ENCODE results near the gene ELP6. TPM values are rescaled to one million over a fixed set of nuclear protein-coding genes. Genes with fewer than 3 reads are reported as not detected.

Gene ELP6
- total and polyA plus RNA-seq, 9 of the 15 experiments (the other 6 are each of a cell fraction or from before 2014, with no cell fraction given), result 76.9 to 198 (median 83.3) TPM

DNA sequence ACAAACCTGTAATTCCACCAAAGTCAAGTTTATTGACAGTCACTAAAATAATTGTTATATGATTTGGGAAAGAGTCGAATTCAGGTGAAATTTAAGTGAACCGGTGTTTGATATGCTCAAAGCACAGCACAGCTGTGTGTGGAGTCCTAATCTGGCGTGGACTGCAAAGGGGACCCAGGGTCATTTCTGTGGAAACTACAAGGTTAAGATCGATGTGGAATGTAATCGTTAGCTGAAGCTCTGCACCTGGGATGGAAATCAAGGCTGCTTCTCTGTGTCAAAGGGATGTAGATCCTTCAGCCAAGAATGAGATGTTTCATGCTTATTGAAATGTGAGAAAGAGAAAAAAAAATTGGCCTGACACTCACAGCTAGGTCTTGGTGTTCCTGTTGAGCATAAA, 1.6 kb upstream of the ELP6 start:
- H2AFZ ChIP-seq (ENCODE audit: low read depth, low read length), result peak overlapping the region; percentile 88
- ChIA-PET POLR2A (interaction anchor here (0.7 to 1.0 kb wide), 2 partner anchors 13 to 124 kb away, joined by 3 read pairs; no protein-coding TSS in a partner anchor), CTCF (ENCODE audit: low intra/inter-chr PET ratio) (no interaction called here)
- BruUV-seq (replicated peaks), result no TSS peak
- H3K79me2 ChIP-seq (ENCODE audit: control insufficient read depth, insufficient read depth, low read length), result peaks cover 31% of the 10 kb centered on the region
- H3K9me3 ChIP-seq (replicated peaks; ENCODE audit: control insufficient read depth, insufficient read depth, low read depth, low read length), result no peaks in the 10 kb centered on the region
- peaks cover 3% of the 10 kb centered on the region for H3K9me1 ChIP-seq (ENCODE audit: control insufficient read depth, insufficient read depth, low read length)
- in situ Hi-C loops (cut with MboI), result loop anchor here (5.0 kb wide), 1 partner anchor 272 kb away; no protein-coding TSS in a partner anchor
- no peak overlapping the region for H3K4me3 ChIP-seq
- 68% methylated on average over 5 of the region's 5 CpGs for WGBS (ENCODE audit: insufficient coverage, low coverage, missing lambda C conversion rate)
- intact Hi-C loops (cut with micrococcal nuclease), result no loop called here
- TF ChIP-seq ZNF224 (CRISPR knock-in tag; IDR thresholded peaks at IDR 0.05) (no peak), PCBP2 (IDR thresholded peaks at IDR 0.05; ENCODE audit: low read depth, low read length, poor library complexity, severe bottlenecking) (no peak), HNRNPUL1 (IDR thresholded peaks at IDR 0.05; ENCODE audit: low read length) (no peak), HDAC8 (tag; IDR thresholded peaks at IDR 0.05) (no peak), FOSL1 (tag; conservative IDR thresholded peaks at IDR 0.05) (no peak), ZNF253 (CRISPR knock-in tag; conservative IDR thresholded peaks at IDR 0.05) (no peak), HDAC1 (IDR thresholded peaks at IDR 0.05) (no peak), MTA2 (IDR thresholded peaks at IDR 0.05; ENCODE audit: low read depth) (no peak)
- TF ChIP-seq, protein P1, sequence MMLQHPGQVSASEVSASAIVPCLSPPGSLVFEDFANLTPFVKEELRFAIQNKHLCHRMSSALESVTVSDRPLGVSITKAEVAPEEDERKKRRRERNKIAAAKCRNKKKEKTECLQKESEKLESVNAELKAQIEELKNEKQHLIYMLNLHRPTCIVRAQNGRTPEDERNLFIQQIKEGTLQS (IDR thresholded peaks at IDR 0.05), result no peak
- TF ChIP-seq, protein P1 (CRISPR knock-in tag; conservative IDR thresholded peaks at IDR 0.05), result no peak
- peaks cover 30 to 37% of the 10 kb centered on the region in 2 experiments for H3K4me1 ChIP-seq (replicated peaks in 1 of 2; ENCODE audit: control insufficient read depth in 2 of 2, insufficient read depth in 2 of 2, low read length in 2 of 2)
- peak overlapping the region in 1 of 2 experiments; percentile 53; a peak in 1 of 4 replicates for H3K9ac ChIP-seq (ENCODE audit: insufficient read depth in 1 of 2, low read depth in 2 of 2, low read length in 2 of 2)
- no peak overlapping the region for H3K4me2 ChIP-seq (ENCODE audit: insufficient read depth, low read length)
- no peaks in the 10 kb centered on the region for H4K20me1 ChIP-seq (replicated peaks; ENCODE audit: control insufficient read depth, insufficient read depth, low read length)
- DNase-seq (ENCODE audit: extremely low read depth in 1 of 4, low spot score in 3 of 4), result peak in 1 of 4 experiments; percentile 24
- no peak for ATAC-seq
- peak overlapping the region; percentile 62 for H3K27ac ChIP-seq (ENCODE audit: extremely low read depth, low read depth, low read length)
- no peaks in the 10 kb centered on the region for H3K27me3 ChIP-seq (ENCODE audit: control insufficient read depth in 2 of 2, insufficient read depth in 2 of 2, low read length in 2 of 2)
- peaks cover 20% of the 10 kb centered on the region for H3K36me3 ChIP-seq (ENCODE audit: control insufficient read depth, insufficient read depth, low read length)
- FAIRE-seq, result no peak
